MCF 10A (cell line): ENCODE results near the gene BBS12. TPM values are rescaled to one million over a fixed set of nuclear protein-coding genes. Genes with fewer than 3 reads are reported as not detected.

Experiments
- BruUV-seq: library from RNA; stranded (reverse); fragments of 400-500 nt; replicated peaks from 2 replicates; lab custom pipeline; 2021; lab: Mats Ljungman, UMichigan
- CTCF ChIA-PET: fragments of 300-600 bp; sonication (Branson Sonifier 250); formaldehyde crosslinking; extraction: SDS; loops from one replicate; lab custom pipeline; 2021; ENCODE audit warnings: antibody characterized with exemption, inconsistent platforms; lab: Yijun Ruan, JAX
- POLR2A ChIA-PET: fragments of 300-600, 350-650 bp; sonication (Branson Sonifier 250); formaldehyde crosslinking; extraction: SDS; loops from one replicate; lab custom pipeline; 2020; ENCODE audit warnings: antibody characterized with exemption, inconsistent platforms; lab: Yijun Ruan, JAX
- DNase-seq: peaks from one replicate; pipeline ENCODE4 v3.0.0-alpha.2; 2018; ENCODE audit not compliant: unreplicated experiment
- H3K27ac Mint-ChIP-seq: one replicate; pipeline ENCODE4 v1.8.0; 2022; ENCODE audit warnings: mild to moderate bottlenecking, low read depth, mixed read lengths; ENCODE audit not compliant: unreplicated experiment
- H3K27me3 Mint-ChIP-seq: one replicate; pipeline ENCODE4 v1.8.0; 2022; ENCODE audit warnings: mixed read lengths; ENCODE audit not compliant: insufficient read depth, unreplicated experiment
- H3K36me3 Mint-ChIP-seq: one replicate; pipeline ENCODE4 v1.8.0; 2022; ENCODE audit warnings: mild to moderate bottlenecking, moderate library complexity, mixed read lengths; ENCODE audit not compliant: insufficient read depth, unreplicated experiment
- H3K4me1 Mint-ChIP-seq: one replicate; pipeline ENCODE4 v1.8.0; 2022; ENCODE audit warnings: mixed read lengths; ENCODE audit not compliant: insufficient read depth, unreplicated experiment
- H3K4me3 Mint-ChIP-seq: one replicate; pipeline ENCODE4 v1.8.0; 2022; ENCODE audit warnings: mild to moderate bottlenecking, moderate library complexity, mixed read lengths; ENCODE audit not compliant: unreplicated experiment
- H3K9me3 Mint-ChIP-seq: one replicate; pipeline ENCODE4 v1.8.0; 2022; ENCODE audit warnings: mixed read lengths; ENCODE audit not compliant: unreplicated experiment
- intact Hi-C: fragments of 100-400 bp; cut with micrococcal nuclease; formaldehyde crosslinking; loops from 2 replicates; pipeline ENCODE4 v1.14.1; 2022
- total RNA-seq: library from RNA; stranded (reverse); gene quantifications from 2 replicates; pipeline ENCODE4 v1.2.3, GENCODE V29; 2022
- TF ChIP-seq, protein P1 (sequence below): fragments of 200-600 bp; IDR thresholded peaks from one replicate; pipeline ENCODE4 v1.8.0; 2022; ENCODE audit warnings: antibody characterized with exemption, mild to moderate bottlenecking; ENCODE audit not compliant: unreplicated experiment

The BBS12 gene
- total RNA-seq, 1 experiment from 2014 or later = 4.7 TPM

DNA sequence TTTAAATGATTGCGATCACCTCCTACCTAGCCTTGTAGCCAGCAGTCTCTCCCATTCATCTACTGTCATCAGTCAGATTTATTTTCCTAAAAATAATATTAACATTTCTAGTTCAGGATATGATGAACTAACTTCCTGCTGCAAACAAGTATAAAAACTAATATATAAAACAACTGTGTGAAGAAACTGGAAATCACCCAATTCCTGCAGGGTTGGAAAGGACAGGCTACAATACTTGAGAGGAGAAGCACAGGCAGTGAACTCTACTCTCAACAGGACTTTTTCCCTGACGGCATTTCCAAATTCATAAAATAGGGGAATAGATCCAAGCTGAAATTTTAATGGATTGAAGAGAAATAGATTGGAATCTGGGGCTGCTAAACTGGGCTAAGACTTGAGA, 14.2 kb upstream of the BBS12 start:
- ChIA-PET CTCF (interaction anchor here (0.7 to 7.7 kb wide), 15 partner anchors 10 to 220 kb away, joined by 3 to 111 read pairs (median 8); partner anchors contain the start of gene BBS12), POLR2A (interaction anchor here (1.0 to 2.1 kb wide), 2 partner anchors 14 to 106 kb away, joined by 3 to 13 read pairs; partner anchors contain the start of gene BBS12)
- H3K4me1 Mint-ChIP-seq = no peaks in the 10 kb centered on the region
- TF ChIP-seq, protein P1, sequence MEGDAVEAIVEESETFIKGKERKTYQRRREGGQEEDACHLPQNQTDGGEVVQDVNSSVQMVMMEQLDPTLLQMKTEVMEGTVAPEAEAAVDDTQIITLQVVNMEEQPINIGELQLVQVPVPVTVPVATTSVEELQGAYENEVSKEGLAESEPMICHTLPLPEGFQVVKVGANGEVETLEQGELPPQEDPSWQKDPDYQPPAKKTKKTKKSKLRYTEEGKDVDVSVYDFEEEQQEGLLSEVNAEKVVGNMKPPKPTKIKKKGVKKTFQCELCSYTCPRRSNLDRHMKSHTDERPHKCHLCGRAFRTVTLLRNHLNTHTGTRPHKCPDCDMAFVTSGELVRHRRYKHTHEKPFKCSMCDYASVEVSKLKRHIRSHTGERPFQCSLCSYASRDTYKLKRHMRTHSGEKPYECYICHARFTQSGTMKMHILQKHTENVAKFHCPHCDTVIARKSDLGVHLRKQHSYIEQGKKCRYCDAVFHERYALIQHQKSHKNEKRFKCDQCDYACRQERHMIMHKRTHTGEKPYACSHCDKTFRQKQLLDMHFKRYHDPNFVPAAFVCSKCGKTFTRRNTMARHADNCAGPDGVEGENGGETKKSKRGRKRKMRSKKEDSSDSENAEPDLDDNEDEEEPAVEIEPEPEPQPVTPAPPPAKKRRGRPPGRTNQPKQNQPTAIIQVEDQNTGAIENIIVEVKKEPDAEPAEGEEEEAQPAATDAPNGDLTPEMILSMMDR = no peak
- intact Hi-C loops = loop anchor here (5.0 kb wide), 1 partner anchor 204 kb away; the partner anchor contains the start of gene NUDT6
- H3K27ac Mint-ChIP-seq = no peak overlapping the region
- no peak for DNase-seq
- no peaks in the 10 kb centered on the region for H3K9me3 Mint-ChIP-seq
- no peaks in the 10 kb centered on the region for H3K36me3 Mint-ChIP-seq
- no TSS peak for BruUV-seq
- H3K4me3 Mint-ChIP-seq = no peak overlapping the region
- no peaks in the 10 kb centered on the region for H3K27me3 Mint-ChIP-seq

DNA sequence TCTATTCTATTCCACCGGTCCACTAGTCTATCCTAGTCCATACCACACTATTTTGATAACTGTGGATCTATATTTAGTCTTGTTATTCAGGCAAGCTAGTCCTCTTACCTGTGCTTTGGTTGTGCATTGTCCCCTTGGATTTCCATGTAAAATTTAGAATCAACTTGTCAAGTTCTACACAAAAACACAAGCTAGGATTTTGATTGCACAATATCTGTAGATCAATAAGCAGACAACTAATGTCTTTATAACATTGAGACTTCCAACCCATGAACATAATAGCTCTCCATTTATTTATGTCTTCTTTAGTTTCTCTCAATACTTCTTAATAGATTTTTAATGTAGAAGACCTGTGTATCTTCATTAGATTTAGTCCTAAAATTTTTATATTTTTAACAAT, 10.2 kb upstream of the BBS12 start:
- intact Hi-C loops = no loop called here
- Mint-ChIP-seq H3K36me3 (no peaks in the 10 kb centered on the region), H3K27me3 (no peaks in the 10 kb centered on the region), H3K27ac (no peak overlapping the region), H3K9me3 (no peaks in the 10 kb centered on the region), H3K4me3 (no peak overlapping the region), H3K4me1 (no peaks in the 10 kb centered on the region)
- TF ChIP-seq, protein P1 = no peak
- ChIA-PET CTCF (interaction anchor here (0.6 to 1.8 kb wide), 5 partner anchors 9 to 192 kb away, joined by 3 to 6 read pairs (median 3); no protein-coding TSS in a partner anchor), POLR2A (interaction anchor here (1.9 to 2.1 kb wide), 2 partner anchors 10 to 22 kb away, joined by 5 to 7 read pairs; partner anchors contain the start of gene BBS12)
- no TSS peak for BruUV-seq
- DNase-seq = no peak

DNA sequence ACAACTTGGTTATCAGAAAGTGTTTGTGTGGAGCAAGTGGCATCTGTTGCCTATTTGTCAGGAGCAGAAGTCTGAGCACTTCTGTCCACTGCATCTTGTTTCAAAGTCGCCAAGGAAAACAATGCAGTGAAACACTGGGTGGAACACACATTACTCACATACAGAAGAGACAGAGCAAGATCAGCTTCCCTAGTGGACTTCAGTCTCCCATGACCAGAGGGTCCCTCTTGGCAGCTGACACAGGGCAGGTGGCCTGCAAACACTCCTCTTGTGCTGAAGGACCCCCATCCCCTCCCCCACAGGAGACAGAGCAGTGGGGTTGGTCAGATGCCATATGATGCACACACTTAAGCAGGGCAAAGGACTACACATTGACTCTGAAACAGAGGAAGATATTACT, 3.6 kb upstream of the BBS12 start:
- no peak for DNase-seq
- TF ChIP-seq, protein P1 = no peak
- no peak overlapping the region for H3K4me3 Mint-ChIP-seq
- H3K27me3 Mint-ChIP-seq = no peaks in the 10 kb centered on the region
- H3K4me1 Mint-ChIP-seq = peaks cover 4% of the 10 kb centered on the region
- no peaks in the 10 kb centered on the region for H3K36me3 Mint-ChIP-seq
- intact Hi-C loops = no loop called here
- ChIA-PET POLR2A (interaction anchor here (1.2 kb wide), 1 partner anchor 20 kb away, joined by 3 read pairs; no protein-coding TSS in a partner anchor), CTCF (interaction anchor here (4.3 kb wide), 1 partner anchor 10 kb away, joined by 26 read pairs; no protein-coding TSS in a partner anchor)
- no peaks in the 10 kb centered on the region for H3K9me3 Mint-ChIP-seq
- H3K27ac Mint-ChIP-seq = no peak overlapping the region
- BruUV-seq = no TSS peak

DNA sequence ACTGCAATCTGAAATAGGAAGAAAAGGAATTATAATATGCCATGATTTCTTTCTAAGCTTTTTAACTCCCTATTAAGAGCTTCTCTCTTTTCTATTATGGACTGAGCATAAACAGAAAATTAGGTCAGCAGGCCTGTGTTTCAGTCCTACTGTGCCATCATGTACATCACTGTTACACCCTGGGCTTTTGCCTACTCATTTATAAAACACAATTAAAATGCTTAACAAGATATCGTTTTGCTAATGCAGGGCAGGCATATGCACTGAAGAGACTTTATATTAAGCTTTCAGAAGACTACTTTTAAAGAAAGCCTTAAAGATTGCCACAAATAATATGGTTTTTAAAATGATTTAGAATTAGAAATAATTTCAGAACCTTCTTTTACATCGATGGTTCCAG, 828 bp upstream of the BBS12 start:
- BruUV-seq = no TSS peak
- intact Hi-C loops = loop anchor here (1.0 to 5.0 kb wide), 4 partner anchors 97 to 191 kb away; partner anchors contain the start of gene NUDT6
- peaks cover 4% of the 10 kb centered on the region for H3K4me1 Mint-ChIP-seq
- no peak overlapping the region for H3K27ac Mint-ChIP-seq
- ChIA-PET CTCF (interaction anchor here (0.5 to 4.3 kb wide), 17 partner anchors 10 to 199 kb away, joined by 3 to 29 read pairs (median 9); partner anchors contain the start of gene NUDT6), POLR2A (interaction anchor here (0.9 to 4.0 kb wide), 21 partner anchors 10 to 198 kb away, joined by 3 to 29 read pairs (median 7); partner anchors contain the start of gene NUDT6)
- H3K36me3 Mint-ChIP-seq = no peaks in the 10 kb centered on the region
- TF ChIP-seq, protein P1 = no peak
- DNase-seq = no peak
- H3K4me3 Mint-ChIP-seq = peak overlapping the region; percentile 84
- H3K9me3 Mint-ChIP-seq = no peaks in the 10 kb centered on the region
- no peaks in the 10 kb centered on the region for H3K27me3 Mint-ChIP-seq
